ENCODE results near the gene RABGAP1.

DNA sequence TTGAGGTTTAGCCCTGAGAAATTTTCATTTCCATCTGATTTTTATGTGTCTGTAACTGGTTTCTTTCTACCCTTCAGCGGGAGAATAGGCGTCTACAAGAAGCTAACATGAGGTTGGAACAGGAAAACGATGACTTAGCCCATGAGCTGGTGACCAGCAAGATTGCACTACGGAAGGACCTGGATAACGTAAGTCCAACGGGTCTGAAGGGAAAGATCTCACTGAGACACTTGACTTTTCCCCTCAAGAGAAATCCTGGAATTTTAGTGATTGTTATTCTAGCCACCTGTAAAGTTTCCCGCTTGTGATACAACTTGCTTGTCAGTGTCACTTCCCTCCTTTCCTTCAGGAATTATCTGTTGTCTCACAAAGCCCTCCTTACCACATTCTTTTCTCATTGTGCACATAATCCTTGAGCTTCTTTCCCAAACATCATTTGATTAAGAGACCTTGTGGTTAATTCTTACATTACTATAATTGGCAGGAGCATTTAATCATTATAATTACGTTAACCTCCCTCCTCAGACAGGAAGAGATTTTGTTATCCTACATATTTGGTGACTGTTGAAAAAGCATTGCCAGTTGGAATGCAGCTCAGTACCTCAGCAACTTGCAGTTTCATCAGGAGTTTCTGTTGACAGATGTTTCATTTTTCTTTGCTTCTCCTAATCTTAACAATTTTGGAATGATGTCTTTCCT is 149.5 kb downstream of the RABGAP1 start:
- no peak for TF ChIP-seq GLI4 (tag by site-specific recombination; IDR thresholded peaks at IDR 0.05)
- no peak for TF ChIP-seq ZNF121 (tag by site-specific recombination; IDR thresholded peaks at IDR 0.05)
- TF ChIP-seq ZNF398 (tag by site-specific recombination; IDR thresholded peaks at IDR 0.05), result no peak
- TF ChIP-seq ZNF184 (tag by site-specific recombination; IDR thresholded peaks at IDR 0.05), result no peak

All from HEK293 (cell line).